ENCODE data around the gene UFC1. TPM values are rescaled to one million over a fixed set of nuclear protein-coding genes. Genes with fewer than 3 reads are reported as not detected.

The UFC1 gene
- total RNA-seq, 2 experiments from 2014 or later = 103 to 113 TPM

DNA sequence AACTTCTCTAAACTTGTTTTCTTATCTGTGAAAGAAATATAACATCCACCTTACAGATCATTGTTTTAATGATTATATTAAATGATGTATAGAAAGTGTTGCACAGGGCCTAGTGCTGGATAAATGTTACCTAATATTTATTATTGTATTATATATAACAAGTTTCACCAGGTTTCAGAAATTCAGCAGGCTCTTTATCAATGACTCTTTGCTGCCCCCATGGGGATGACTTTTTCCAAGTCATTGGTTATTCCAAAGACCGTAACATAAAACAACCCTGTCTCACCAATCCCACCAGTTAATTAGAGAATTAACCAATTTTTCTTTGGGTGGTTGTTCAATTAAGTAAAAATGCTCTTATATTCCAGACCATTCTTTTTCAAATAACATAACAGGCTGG lies 14.0 kb upstream of the UFC1 start:
- Mint-ChIP-seq H3K4me3 (no peak overlapping the region), H3K4me1 (peaks cover 9% of the 10 kb centered on the region), H3K27ac (no peak overlapping the region), H3K27me3 (no peaks in the 10 kb centered on the region), H3K36me3 (ENCODE audit: low read depth) (peaks cover 8% of the 10 kb centered on the region), H3K9me3 (no peaks in the 10 kb centered on the region)
- peak; percentile 44 for DNase-seq
- POLR2A ChIA-PET = interaction anchor here (1.3 to 2.3 kb wide), 2 partner anchors 14 to 23 kb away, joined by 3 to 9 read pairs; partner anchors contain the start of gene UFC1
- CTCF ChIA-PET = interaction anchor here (0.9 to 2.1 kb wide), 3 partner anchors 8 to 142 kb away, joined by 3 to 6 read pairs (median 6); no protein-coding TSS in a partner anchor

DNA sequence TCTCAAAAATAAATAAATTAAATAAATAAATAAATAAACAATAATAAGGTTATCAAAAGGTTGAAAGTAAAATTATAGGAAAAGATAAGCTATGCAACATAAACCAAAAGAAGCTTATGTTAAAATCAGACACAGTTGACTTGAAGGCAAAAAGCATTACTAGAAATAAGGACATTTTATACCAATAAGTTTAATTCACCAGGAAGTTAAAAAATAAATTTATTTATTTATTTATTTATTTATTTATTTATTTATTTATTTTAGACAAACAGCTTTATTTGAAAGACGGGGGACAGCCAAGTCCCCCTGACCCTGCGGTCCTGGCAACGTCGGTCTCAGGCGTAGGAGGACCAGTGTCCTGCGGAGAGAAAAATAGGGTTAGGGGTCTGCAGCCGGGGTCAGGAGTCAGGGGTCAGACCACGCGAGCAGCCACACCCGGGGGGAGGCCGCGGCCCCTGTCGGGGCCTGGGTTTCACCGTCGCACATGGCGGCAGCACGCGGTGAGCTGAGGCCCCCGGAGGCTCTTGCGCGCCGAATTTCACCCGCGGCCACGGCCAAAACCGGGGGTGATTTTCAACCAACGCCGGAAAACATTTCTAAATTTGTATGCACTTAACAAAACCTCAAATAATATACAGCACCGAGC lies 12.9 kb upstream of the UFC1 start:
- Mint-ChIP-seq H3K4me3 (no peak overlapping the region), H3K4me1 (peaks cover 4% of the 10 kb centered on the region), H3K9me3 (no peaks in the 10 kb centered on the region), H3K27ac (no peak overlapping the region), H3K27me3 (no peaks in the 10 kb centered on the region), H3K36me3 (ENCODE audit: low read depth) (peaks cover 2% of the 10 kb centered on the region)
- no peak for DNase-seq
- ChIA-PET CTCF (interaction anchor here (0.6 to 2.2 kb wide), 12 partner anchors 9 to 151 kb away, joined by 3 to 10 read pairs (median 4); partner anchors contain the start of genes ARHGAP30 and PPOX), POLR2A (interaction anchor here (1.1 to 3.1 kb wide), 4 partner anchors 8 to 95 kb away, joined by 3 to 11 read pairs (median 4); partner anchors contain the start of genes DEDD, PFDN2, UFC1 and USF1)

DNA sequence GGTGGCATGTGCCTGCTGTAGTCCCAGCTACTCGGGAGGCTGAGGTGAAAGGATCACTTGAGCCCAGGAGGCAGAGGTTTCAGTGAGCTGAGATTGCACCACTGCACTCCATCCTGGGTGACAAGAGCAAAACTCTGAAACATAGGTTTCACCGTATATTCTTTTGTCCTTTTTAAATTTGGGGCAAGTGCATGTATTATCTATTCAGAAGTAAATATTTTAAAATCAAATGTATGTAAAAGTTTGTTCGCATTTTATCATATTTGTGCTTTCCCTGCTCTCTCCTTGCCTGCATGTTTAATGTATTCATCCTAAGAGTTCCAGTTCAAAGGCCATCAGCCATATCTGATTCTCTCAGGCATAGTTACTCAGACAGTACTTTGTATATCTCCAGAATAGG lies 7.9 kb upstream of the UFC1 start:
- DNase-seq = no peak
- no peak overlapping the region for H3K4me3 Mint-ChIP-seq
- ChIA-PET CTCF (interaction anchor here (1.1 kb wide), 1 partner anchor 10 kb away, joined by 3 read pairs; no protein-coding TSS in a partner anchor), POLR2A (no interaction called here)
- no peaks in the 10 kb centered on the region for H3K27me3 Mint-ChIP-seq
- no peak overlapping the region for H3K27ac Mint-ChIP-seq
- no peaks in the 10 kb centered on the region for H3K4me1 Mint-ChIP-seq
- H3K36me3 Mint-ChIP-seq (ENCODE audit: low read depth) = no peaks in the 10 kb centered on the region
- H3K9me3 Mint-ChIP-seq = no peaks in the 10 kb centered on the region

DNA sequence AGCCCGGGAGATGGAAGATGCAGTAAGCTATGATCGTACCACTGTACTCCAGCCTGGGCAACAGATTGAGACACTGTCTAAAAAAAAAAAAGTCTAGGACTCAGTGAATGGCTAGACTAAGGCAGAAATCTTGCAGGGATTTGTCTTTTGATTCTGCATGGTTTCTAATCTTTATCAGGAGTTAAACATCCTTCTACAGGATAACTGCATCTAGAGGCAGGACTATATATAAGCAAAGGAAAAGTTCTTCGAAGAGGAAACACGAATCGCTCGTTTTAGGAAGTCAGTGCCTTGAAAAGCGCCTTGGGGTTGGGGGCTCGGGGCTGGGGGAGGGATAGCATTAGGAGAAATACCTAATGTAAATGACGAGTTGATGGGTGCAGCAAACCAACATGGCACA lies 602 bp upstream of the UFC1 start:
- Mint-ChIP-seq H3K36me3 (ENCODE audit: low read depth) (peaks cover 27% of the 10 kb centered on the region), H3K4me1 (peaks cover 23% of the 10 kb centered on the region), H3K27ac (peak overlapping the region; percentile 98), H3K9me3 (no peaks in the 10 kb centered on the region), H3K4me3 (peak overlapping the region; percentile 92), H3K27me3 (no peaks in the 10 kb centered on the region)
- ChIA-PET POLR2A (interaction anchor here (0.9 to 4.1 kb wide), 17 partner anchors 12 to 316 kb away, joined by 3 to 63 read pairs (median 9); partner anchors contain the start of genes ARHGAP30, B4GALT3, DEDD and NDUFS2), CTCF (interaction anchor here (0.7 to 3.9 kb wide), 12 partner anchors 10 to 161 kb away, joined by 3 to 36 read pairs (median 3); partner anchors contain the start of genes ARHGAP30, DEDD, F11R and PPOX)
- no peak for DNase-seq

DNA sequence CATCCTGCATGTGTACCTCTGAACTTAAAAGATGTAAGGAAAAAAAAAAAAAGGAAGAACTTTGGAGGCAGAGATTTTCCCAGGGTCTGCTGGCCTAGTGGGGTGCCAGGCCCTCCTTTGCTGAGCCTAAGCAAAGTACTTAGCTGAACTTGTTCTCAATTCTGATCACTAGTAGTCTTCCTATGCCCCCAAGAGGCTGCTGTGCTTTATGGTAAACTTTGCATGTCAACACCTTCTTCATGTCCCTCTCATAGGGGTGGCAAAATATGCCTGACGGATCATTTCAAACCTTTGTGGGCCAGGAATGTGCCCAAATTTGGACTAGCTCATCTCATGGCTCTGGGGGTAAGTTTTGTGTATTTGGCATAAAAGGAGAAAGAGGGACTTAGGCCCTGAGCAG lies 4.1 kb downstream of the UFC1 start:
- no peak overlapping the region for H3K4me3 Mint-ChIP-seq
- POLR2A ChIA-PET = interaction anchor here (1.0 to 2.0 kb wide), 3 partner anchors 9 to 44 kb away, joined by 4 to 16 read pairs (median 9); partner anchors contain the start of genes B4GALT3, NDUFS2 and PPOX

DNA sequence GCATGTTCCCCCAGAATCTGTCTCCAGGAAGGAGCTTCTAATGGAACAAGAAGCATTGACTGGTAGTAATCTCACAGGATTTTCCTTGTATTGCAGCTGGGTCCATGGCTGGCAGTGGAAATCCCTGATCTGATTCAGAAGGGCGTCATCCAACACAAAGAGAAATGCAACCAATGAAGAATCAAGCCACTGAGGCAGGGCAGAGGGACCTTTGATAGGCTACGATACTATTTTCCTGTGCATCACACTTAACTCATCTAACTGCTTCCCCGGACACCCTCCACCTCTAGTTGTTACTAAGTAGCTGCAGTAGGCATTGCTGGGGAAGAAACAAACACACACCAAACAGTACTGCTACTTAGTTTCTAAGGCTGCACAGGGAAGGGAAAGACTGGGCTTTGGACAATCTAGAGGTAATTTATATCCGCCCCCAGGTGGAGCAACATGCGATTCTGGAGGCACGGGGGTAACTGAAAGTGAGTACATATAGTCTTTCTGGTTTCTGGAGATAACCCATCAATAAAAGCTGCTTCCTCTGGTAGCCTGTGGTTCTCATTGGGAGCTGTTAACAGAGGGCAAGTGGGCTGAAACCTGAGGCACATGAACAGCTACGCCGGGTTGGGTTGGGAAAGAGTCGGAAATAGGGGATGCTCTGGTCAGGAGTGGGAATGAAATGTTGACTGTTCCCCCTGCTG lies 4.7 kb downstream of the UFC1 start:
- no peaks in the 10 kb centered on the region for H3K9me3 Mint-ChIP-seq
- no peak for DNase-seq
- H3K27me3 Mint-ChIP-seq = no peaks in the 10 kb centered on the region
- peak overlapping the region; percentile 87 for H3K27ac Mint-ChIP-seq
- ChIA-PET CTCF (interaction anchor here (0.8 to 1.8 kb wide), 8 partner anchors 9 to 224 kb away, joined by 3 to 5 read pairs (median 3); partner anchors contain the start of genes DEDD, NIT1, PFDN2 and TOMM40L), POLR2A (interaction anchor here (1.1 to 2.0 kb wide), 4 partner anchors 8 to 44 kb away, joined by 3 to 16 read pairs (median 6); partner anchors contain the start of genes B4GALT3, NDUFS2 and PPOX)
- peaks cover 68% of the 10 kb centered on the region for H3K4me1 Mint-ChIP-seq
- peaks cover 58% of the 10 kb centered on the region for H3K36me3 Mint-ChIP-seq (ENCODE audit: low read depth)
- H3K4me3 Mint-ChIP-seq = peak overlapping the region; percentile 92

More for the DNA sequence above, 4.1 kb downstream of the UFC1 start:
- DNase-seq = no peak
- Mint-ChIP-seq H3K36me3 (ENCODE audit: low read depth) (peaks cover 52% of the 10 kb centered on the region), H3K4me1 (peaks cover 63% of the 10 kb centered on the region), H3K27me3 (no peaks in the 10 kb centered on the region), H3K9me3 (no peaks in the 10 kb centered on the region), H3K27ac (peak overlapping the region; percentile 12)
- CTCF ChIA-PET = interaction anchor here (0.8 to 2.1 kb wide), 9 partner anchors 8 to 224 kb away, joined by 3 to 15 read pairs (median 3); partner anchors contain the start of genes DEDD, NIT1, PFDN2 and PPOX

DNA sequence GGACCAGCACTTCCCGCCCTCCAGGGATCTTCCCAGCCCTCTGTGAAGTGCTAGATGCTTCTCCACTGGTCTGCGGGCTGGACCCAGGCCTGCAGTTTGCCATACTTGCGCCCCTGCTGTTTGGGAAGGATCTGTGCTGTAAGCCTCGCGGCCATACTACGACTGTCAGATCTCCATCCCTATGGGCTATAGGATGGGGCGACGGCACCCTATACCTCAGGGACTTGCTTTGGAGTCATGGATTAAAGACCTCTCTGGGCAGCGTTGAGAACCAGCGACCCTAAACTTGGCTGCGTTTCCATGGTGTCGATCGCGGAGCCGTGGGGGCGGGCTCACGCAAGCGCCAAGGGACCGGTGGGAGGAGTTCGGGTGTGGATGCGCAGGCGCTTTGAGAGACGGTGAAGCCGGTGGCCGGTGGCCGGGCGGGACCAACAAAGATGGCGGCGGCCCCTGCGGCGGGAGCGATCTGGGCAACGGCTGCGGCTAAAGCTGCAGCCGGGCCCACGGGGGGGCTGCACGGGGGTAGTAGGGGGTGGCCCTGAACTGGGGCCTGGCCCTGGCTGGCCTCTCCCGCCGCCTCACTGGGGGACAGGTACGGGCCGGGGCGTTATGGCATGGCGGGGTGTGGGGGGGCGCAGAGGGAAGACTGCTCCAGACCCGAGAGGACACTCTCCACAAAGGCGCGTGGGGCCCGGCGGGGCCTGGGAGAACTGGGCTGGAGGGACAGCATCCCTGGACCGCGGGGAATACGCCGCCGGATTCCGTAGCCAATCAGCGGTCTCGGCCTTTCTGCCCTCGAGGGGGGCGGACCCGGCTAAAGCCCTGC lies 5.5 kb downstream of the UFC1 start, which contains the start of gene USP21:
Gene USP21 (plus strand): TSS at position 414 of the 826 bp plus-strand sequence. CDS start 1,141 bp downstream, outside the sequence.
- ChIA-PET CTCF (interaction anchor here (1.0 to 1.8 kb wide), 3 partner anchors 8 to 42 kb away, joined by 3 to 5 read pairs (median 3); partner anchors contain the start of genes NIT1 and PFDN2), POLR2A (interaction anchor here (1.1 to 2.0 kb wide), 3 partner anchors 18 to 43 kb away, joined by 3 to 9 read pairs (median 4); partner anchors contain the start of genes B4GALT3 and NDUFS2)
- H3K4me3 Mint-ChIP-seq = peak within 1 kb of the TSS; percentile 92
- DNase-seq = peak; percentile 93
- peaks cover 64% of the 10 kb centered on the region for H3K36me3 Mint-ChIP-seq (ENCODE audit: low read depth)
- peaks cover 69% of the 10 kb centered on the region for H3K4me1 Mint-ChIP-seq
- H3K9me3 Mint-ChIP-seq = no peaks in the 10 kb centered on the region
- H3K27ac Mint-ChIP-seq = peak within 1 kb of the TSS; percentile 87
- H3K27me3 Mint-ChIP-seq = no peaks in the 10 kb centered on the region

DNA sequence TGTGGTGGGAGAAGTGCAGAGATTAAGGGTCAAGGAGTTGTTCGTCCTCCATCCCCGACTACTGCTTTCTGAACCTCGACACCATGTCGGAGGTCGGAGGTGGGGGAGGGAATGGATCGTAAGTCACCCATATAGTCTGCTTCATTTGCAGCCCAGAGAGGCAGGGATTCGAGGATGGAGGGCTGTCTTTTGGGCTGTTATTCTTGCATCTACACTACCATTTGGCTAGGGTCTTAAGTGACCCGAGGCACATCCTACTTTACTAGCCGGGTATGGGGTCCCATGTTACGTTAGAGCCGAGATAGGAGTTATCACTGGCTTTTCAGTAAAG lies 6.1 kb downstream of the UFC1 start:
- CTCF ChIA-PET = no interaction called here
- H3K9me3 Mint-ChIP-seq = no peaks in the 10 kb centered on the region
- no peaks in the 10 kb centered on the region for H3K27me3 Mint-ChIP-seq
- H3K4me1 Mint-ChIP-seq = peaks cover 69% of the 10 kb centered on the region
- peaks cover 65% of the 10 kb centered on the region for H3K36me3 Mint-ChIP-seq (ENCODE audit: low read depth)
- H3K27ac Mint-ChIP-seq = peak overlapping the region; percentile 66
- no peak for DNase-seq
- POLR2A ChIA-PET = interaction anchor here (1.3 kb wide), 1 partner anchor 22 kb away, joined by 4 read pairs; no protein-coding TSS in a partner anchor
- H3K4me3 Mint-ChIP-seq = peak overlapping the region; percentile 92

DNA sequence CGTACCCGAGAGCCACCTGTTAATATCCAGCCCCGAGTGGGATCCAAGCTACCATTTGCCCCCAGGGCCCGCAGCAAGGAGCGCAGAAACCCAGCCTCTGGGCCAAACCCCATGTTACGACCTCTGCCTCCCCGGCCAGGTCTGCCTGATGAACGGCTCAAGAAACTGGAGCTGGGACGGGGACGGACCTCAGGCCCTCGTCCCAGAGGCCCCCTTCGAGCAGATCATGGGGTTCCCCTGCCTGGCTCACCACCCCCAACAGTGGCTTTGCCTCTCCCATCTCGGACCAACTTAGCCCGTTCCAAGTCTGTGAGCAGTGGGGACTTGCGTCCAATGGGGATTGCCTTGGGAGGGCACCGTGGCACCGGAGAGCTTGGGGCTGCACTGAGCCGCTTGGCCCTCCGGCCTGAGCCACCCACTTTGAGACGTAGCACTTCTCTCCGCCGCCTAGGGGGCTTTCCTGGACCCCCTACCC lies 6.9 kb downstream of the UFC1 start:
- H3K4me3 Mint-ChIP-seq = peak overlapping the region; percentile 92
- no peak for DNase-seq
- H3K27me3 Mint-ChIP-seq = no peaks in the 10 kb centered on the region
- peaks cover 68% of the 10 kb centered on the region for H3K4me1 Mint-ChIP-seq
- CTCF ChIA-PET = no interaction called here
- H3K36me3 Mint-ChIP-seq (ENCODE audit: low read depth) = peaks cover 61% of the 10 kb centered on the region
- H3K27ac Mint-ChIP-seq = peak overlapping the region; percentile 66
- H3K9me3 Mint-ChIP-seq = no peaks in the 10 kb centered on the region
- POLR2A ChIA-PET = interaction anchor here (1.1 to 1.6 kb wide), 3 partner anchors 16 to 114 kb away, joined by 3 to 5 read pairs (median 4); partner anchors contain the start of gene USF1

DNA sequence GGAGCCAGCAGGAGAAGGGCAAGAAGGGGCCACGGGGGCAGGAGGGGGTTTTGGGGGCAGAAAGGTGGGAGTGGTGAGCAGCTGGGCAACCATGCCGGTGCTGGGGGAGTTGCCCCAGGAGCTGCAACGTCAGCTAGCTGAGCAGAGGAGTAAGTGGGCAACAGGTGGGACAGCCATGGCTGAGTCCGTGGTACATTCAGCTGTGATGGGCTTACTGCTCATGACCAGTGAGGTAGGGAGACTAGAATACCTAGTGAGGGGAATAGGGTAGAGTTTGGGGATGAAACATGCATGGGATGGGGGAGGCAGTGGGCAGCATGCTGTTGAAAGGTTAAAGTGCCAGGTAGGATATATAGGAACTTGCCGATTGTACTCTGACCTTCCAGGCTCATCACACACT lies 7.9 kb downstream of the UFC1 start:
- no peak overlapping the region for H3K4me3 Mint-ChIP-seq
- peaks cover 67% of the 10 kb centered on the region for H3K4me1 Mint-ChIP-seq

DNA sequence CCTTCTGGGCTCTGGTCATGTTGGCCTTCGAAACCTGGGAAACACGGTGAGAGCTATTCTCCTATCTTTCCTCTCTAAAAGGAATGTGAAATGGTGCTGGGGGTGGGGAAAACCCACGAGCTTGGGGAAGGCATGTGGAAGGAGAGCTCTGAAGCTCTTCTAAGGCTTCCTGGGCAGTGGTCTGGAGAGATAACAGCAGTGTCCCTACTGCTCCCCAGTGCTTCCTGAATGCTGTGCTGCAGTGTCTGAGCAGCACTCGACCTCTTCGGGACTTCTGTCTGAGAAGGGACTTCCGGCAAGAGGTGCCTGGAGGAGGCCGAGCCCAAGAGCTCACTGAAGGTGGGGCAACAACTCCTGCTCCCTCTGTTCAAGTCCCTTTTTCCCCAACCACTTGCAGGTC lies 8.3 kb downstream of the UFC1 start:
- no peak overlapping the region for H3K4me3 Mint-ChIP-seq
- CTCF ChIA-PET = interaction anchor here (0.8 to 1.0 kb wide), 3 partner anchors 18 to 143 kb away, joined by 3 read pairs; partner anchors contain the start of gene NDUFS2
- no peak for DNase-seq
- peaks cover 66% of the 10 kb centered on the region for H3K4me1 Mint-ChIP-seq
- no peaks in the 10 kb centered on the region for H3K9me3 Mint-ChIP-seq
- no peak overlapping the region for H3K27ac Mint-ChIP-seq
- POLR2A ChIA-PET = interaction anchor here (1.2 to 1.6 kb wide), 6 partner anchors 15 to 116 kb away, joined by 3 to 5 read pairs (median 4); partner anchors contain the start of genes DEDD, TOMM40L and USF1
- H3K27me3 Mint-ChIP-seq = no peaks in the 10 kb centered on the region
- H3K36me3 Mint-ChIP-seq (ENCODE audit: low read depth) = peaks cover 55% of the 10 kb centered on the region

More for the DNA sequence above, 7.9 kb downstream of the UFC1 start:
- DNase-seq = no peak
- ChIA-PET CTCF (interaction anchor here (0.8 to 1.0 kb wide), 2 partner anchors 19 to 144 kb away, joined by 3 read pairs; no protein-coding TSS in a partner anchor), POLR2A (interaction anchor here (1.1 to 1.6 kb wide), 7 partner anchors 15 to 115 kb away, joined by 3 to 5 read pairs (median 4); partner anchors contain the start of genes DEDD, TOMM40L and USF1)
- Mint-ChIP-seq H3K9me3 (no peaks in the 10 kb centered on the region), H3K27me3 (no peaks in the 10 kb centered on the region), H3K36me3 (ENCODE audit: low read depth) (peaks cover 58% of the 10 kb centered on the region), H3K27ac (no peak overlapping the region)
